Suprapubic skin (tissue), 4 donors: Measurements from ENCODE around the gene CIRBP. TPM values are rescaled to one million over a fixed set of nuclear protein-coding genes. Genes with fewer than 3 reads are reported as not detected.

Experiments
- DNase-seq, 2 donors: peaks; one replicate each; pipeline ENCODE4 v3.0.0-alpha.2; 2019; ENCODE audit warnings: low spot score in 2 of 2
- H3K27ac ChIP-seq: fragments of 200-600 bp; sonication (generic); one replicate; pipeline ENCODE4 v1.5.1; 2019
- H3K27me3 ChIP-seq: fragments of 200-600 bp; sonication (generic); one replicate; pipeline ENCODE4 v1.5.1; 2019
- H3K36me3 ChIP-seq: fragments of 200-600 bp; sonication (generic); one replicate; pipeline ENCODE4 v1.5.1; 2019
- H3K4me1 ChIP-seq: fragments of 200-600 bp; sonication (generic); one replicate; pipeline ENCODE4 v1.5.1; 2019
- H3K4me3 ChIP-seq: fragments of 200-600 bp; sonication (generic); one replicate; pipeline ENCODE4 v1.5.1; 2019; ENCODE audit warnings: mild to moderate bottlenecking
- H3K9me3 ChIP-seq: fragments of 200-600 bp; sonication (generic); one replicate; pipeline ENCODE4 v1.5.1; 2019
- CTCF ChIP-seq, 2 donors: fragments of 200-600 bp in 1 of 2; fragments of 450-650 bp in 1 of 2; sonication (generic) in 1 of 2; IDR thresholded peaks; one replicate each; pipeline ENCODE4 v1.5.1; 2016 to 2019; ENCODE audit warnings: antibody characterized with exemption in 2 of 2, mild to moderate bottlenecking in 1 of 2, moderate library complexity in 1 of 2
- EP300 ChIP-seq: sonication (generic); formaldehyde crosslinking; IDR thresholded peaks from one replicate; pipeline ENCODE4 v1.6.1; 2017; ENCODE audit warnings: antibody characterized with exemption
- POLR2A ChIP-seq, 2 donors: fragments of 450-650 bp; IDR thresholded peaks; one replicate each; pipeline ENCODE4 v1.6.1; 2017; ENCODE audit warnings: antibody characterized with exemption in 2 of 2, mild to moderate bottlenecking in 2 of 2, moderate library complexity in 2 of 2
- POLR2AphosphoS5 ChIP-seq, 3 donors: sonication (generic); formaldehyde crosslinking; IDR thresholded peaks; one replicate each; pipeline ENCODE4 v1.6.1; 2017; ENCODE audit warnings: antibody characterized with exemption in 3 of 3
- WGBS: methylation state at CpG from one replicate; pipeline ENCODE4 v1.1.5; 2018; 5-methylcytosine and 5-hydroxymethylcytosine counted together
- total RNA-seq, 4 donors: library from RNA; depleted of rRNA; stranded (reverse); fragments of >200 nt; gene quantifications; one replicate each; pipeline ENCODE4 v1.1.0, GENCODE V29; 2016

CIRBP gene
- total RNA-seq, 4 donors from 2014 or later, result 338 to 672 (median 451) TPM

- WGBS, result under 1% methylated on average over 37 of the region's 90 CpGs
These were observed 18.5 kb upstream of the CIRBP start for GRCh38 chr19:1250437-1251260.

GRCh38 chr19:1251330-1252220 lies 17.6 kb upstream of the CIRBP start:
- no peaks in the 10 kb centered on the region for H3K27me3 ChIP-seq
- TF ChIP-seq EP300 (no peak), POLR2AphosphoS5 (IDR thresholded peaks at IDR 0.05) (peak in 1 of 3 donors; percentile 11)
- peak overlapping the region; percentile 99 for H3K27ac ChIP-seq
- 2% methylated on average over 31 of the region's 41 CpGs for WGBS
- H3K9me3 ChIP-seq, result no peaks in the 10 kb centered on the region
- peaks cover 50% of the 10 kb centered on the region for H3K36me3 ChIP-seq
- DNase-seq, result peak; percentile 90 to 93
- peak overlapping the region; percentile 92 for H3K4me3 ChIP-seq
- peaks cover 69% of the 10 kb centered on the region for H3K4me1 ChIP-seq

More at GRCh38 chr19:1250437-1251260, 18.5 kb upstream of the CIRBP start:
- H3K4me3 ChIP-seq, result peak overlapping the region; percentile 92
- H3K36me3 ChIP-seq, result peaks cover 41% of the 10 kb centered on the region
- no peaks in the 10 kb centered on the region for H3K27me3 ChIP-seq
- no peaks in the 10 kb centered on the region for H3K9me3 ChIP-seq
- peak overlapping the region; percentile 99 for H3K27ac ChIP-seq
- TF ChIP-seq EP300 (no peak), CTCF (IDR thresholded peaks at IDR 0.05) (no peak), POLR2AphosphoS5 (IDR thresholded peaks at IDR 0.05) (no peak), POLR2A (IDR thresholded peaks at IDR 0.05) (no peak)
- peak in 1 of 2 donors; percentile 82 for DNase-seq
- peaks cover 73% of the 10 kb centered on the region for H3K4me1 ChIP-seq

DNA sequence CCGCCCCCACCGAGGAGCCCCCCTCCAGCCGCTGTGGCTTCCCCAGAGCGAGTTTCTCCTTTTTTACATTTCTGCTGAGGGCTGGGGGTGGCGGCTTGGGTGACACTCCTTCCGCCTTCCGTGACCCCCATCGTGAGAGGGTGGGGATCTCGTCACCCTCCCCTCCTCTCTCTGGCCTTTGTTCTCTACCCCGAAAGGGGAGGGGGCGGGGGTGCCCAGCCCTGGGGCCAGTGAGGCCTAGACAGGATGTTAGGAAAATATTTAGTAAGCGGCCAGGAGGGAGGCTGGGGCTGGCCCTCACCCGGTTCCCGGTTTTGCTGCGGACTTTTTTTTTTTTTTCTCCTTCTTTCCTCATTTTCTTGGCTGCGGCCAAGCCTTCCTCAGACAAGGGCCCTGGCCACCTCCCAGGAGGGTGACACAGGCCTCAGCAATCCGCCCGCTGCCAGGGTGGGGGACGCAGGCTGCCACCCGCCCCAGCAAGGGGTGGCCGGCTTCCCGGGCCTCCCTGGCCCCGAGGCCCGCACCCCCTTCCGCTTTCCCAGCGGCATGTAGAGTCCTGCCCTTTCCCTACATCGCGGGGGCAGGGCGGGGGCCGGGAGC lies 16.8 kb upstream of the CIRBP start:
- no peaks in the 10 kb centered on the region for H3K9me3 ChIP-seq
- H3K36me3 ChIP-seq, result peaks cover 57% of the 10 kb centered on the region
- peak overlapping the region; percentile 99 for H3K27ac ChIP-seq
- peak overlapping the region; percentile 92 for H3K4me3 ChIP-seq
- DNase-seq, result peak; percentile 95
- WGBS, result 0% methylated on average over 22 of the region's 30 CpGs
- no peak for TF ChIP-seq EP300
- TF ChIP-seq POLR2A (IDR thresholded peaks at IDR 0.05), result no peak
- peak in 2 of 3 donors; percentile 62 to 68 for TF ChIP-seq POLR2AphosphoS5 (IDR thresholded peaks at IDR 0.05)
- TF ChIP-seq CTCF (IDR thresholded peaks at IDR 0.05), result no peak
- peaks cover 69% of the 10 kb centered on the region for H3K4me1 ChIP-seq
- no peaks in the 10 kb centered on the region for H3K27me3 ChIP-seq

DNA sequence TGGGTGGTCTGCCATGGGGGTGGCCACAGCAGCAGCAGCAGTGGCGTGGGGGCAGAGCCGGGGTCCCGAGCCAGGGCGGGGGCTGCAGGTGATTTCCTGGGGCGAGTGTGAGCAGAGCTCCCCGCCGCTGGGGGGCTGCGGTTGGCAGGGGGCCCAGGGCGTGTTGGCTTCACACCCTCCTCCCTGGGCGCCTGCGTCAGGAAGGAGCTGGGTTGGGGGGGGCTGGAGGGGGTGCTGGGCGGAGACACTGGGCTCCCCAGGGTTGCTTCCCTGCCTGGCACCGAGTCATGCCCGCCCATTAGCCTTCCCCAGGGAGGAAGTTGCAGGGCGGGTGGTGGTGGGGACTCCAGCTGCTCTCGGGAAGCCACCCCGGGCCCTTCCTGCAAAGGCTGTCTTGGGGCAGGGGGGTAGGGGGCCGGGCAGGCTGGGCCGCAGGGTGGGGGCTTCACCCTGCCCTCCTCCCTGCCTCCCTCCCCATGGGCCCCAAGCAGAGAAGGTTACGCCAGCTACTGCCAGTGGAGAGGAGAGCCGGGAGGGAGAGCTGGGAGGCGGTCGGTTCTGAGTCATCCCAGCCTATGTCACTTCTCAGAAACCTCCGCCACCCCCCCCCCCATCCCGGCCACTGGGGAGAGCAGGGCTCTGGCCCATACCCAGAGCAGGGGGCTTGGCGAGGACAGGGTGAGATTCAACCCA lies 16.2 kb upstream of the CIRBP start:
- DNase-seq, result peak; percentile 96
- Histone ChIP-seq H3K36me3 (peaks cover 64% of the 10 kb centered on the region), H3K4me3 (peak overlapping the region; percentile 92), H3K27ac (peak overlapping the region; percentile 99), H3K9me3 (no peaks in the 10 kb centered on the region), H3K4me1 (peaks cover 69% of the 10 kb centered on the region), H3K27me3 (no peaks in the 10 kb centered on the region)
- WGBS, result no CpG with 5 or more reads among the region's 26 CpGs
- no peak for TF ChIP-seq EP300
- TF ChIP-seq POLR2A (IDR thresholded peaks at IDR 0.05), result no peak
- no peak for TF ChIP-seq CTCF (IDR thresholded peaks at IDR 0.05)
- no peak for TF ChIP-seq POLR2AphosphoS5 (IDR thresholded peaks at IDR 0.05)

- DNase-seq, result peak in 1 of 2 donors; percentile 78
- Histone ChIP-seq H3K36me3 (peaks cover 67% of the 10 kb centered on the region), H3K4me3 (peak overlapping the region; percentile 92), H3K27ac (peak overlapping the region; percentile 99), H3K27me3 (no peaks in the 10 kb centered on the region), H3K4me1 (peaks cover 71% of the 10 kb centered on the region), H3K9me3 (no peaks in the 10 kb centered on the region)
- TF ChIP-seq POLR2AphosphoS5 (IDR thresholded peaks at IDR 0.05) (peak in 1 of 3 donors; percentile 44), CTCF (IDR thresholded peaks at IDR 0.05) (no peak), EP300 (no peak), POLR2A (IDR thresholded peaks at IDR 0.05) (no peak)
- 23% methylated on average over 17 of the region's 23 CpGs for WGBS
These were observed 15.5 kb upstream of the CIRBP start for GRCh38 chr19:1253514-1254080.
